G401 (cell line): ENCODE results near the gene RALGAPA1. TPM values are rescaled to one million over a fixed set of nuclear protein-coding genes. Genes with fewer than 3 reads are reported as not detected.
"Not testable (repeated sequence)": the region's sequence is repeated elsewhere in the genome, so short reads cannot be mapped to it uniquely, and the experiment has no call there.

Source experiments
- DNase-seq: peaks from one replicate; pipeline ENCODE4 v3.0.0-alpha.2; 2015; ENCODE audit warnings: low spot score
- in situ Hi-C: cut with HindIII; loops from 2 replicates; pipeline ENCODE4 v1.10.0; 2016; ENCODE audit warnings: low sequenced_read_pairs, mixed read lengths
- total RNA-seq: library from RNA; depleted of rRNA; stranded (reverse); fragments of >200 nt; shearing (Covaris generic); gene quantifications from 2 replicates; pipeline ENCODE4 v1.2.3, GENCODE V29; 2014

Gene RALGAPA1
- total RNA-seq, 1 experiment from 2014 or later = 17.6 TPM

- DNase-seq, in situ Hi-C loops: not testable (repeated sequence)
Measured at GRCh38 chr14:35824446-35825165, 15.5 kb upstream of the RALGAPA1 start.

- no peak for DNase-seq
- in situ Hi-C loops = no loop called here
Measured at GRCh38 chr14:35822501-35822900, 13.4 kb upstream of the RALGAPA1 start.

GRCh38 chr14:35821564-35822411 lies 12.7 kb upstream of the RALGAPA1 start:
- DNase-seq = peak; percentile 32
- in situ Hi-C loops = no loop called here

- no peak for DNase-seq
- in situ Hi-C loops = no loop called here
Measured at GRCh38 chr14:35819591-35820540, 10.8 kb upstream of the RALGAPA1 start.

- in situ Hi-C loops = no loop called here
- peak; percentile 44 for DNase-seq
Measured at GRCh38 chr14:35818346-35819115, 9.4 kb upstream of the RALGAPA1 start.

- in situ Hi-C loops = no loop called here
- DNase-seq = peak; percentile 43
Measured at GRCh38 chr14:35814371-35815005, 5.4 kb upstream of the RALGAPA1 start.

GRCh38 chr14:35810963-35811362 lies 1.9 kb upstream of the RALGAPA1 start:
- in situ Hi-C loops = no loop called here
- DNase-seq = no peak

- in situ Hi-C loops = no loop called here
Measured at GRCh38 chr14:35809597-35809996, 502 bp upstream of the RALGAPA1 start.

GRCh38 chr14:35808076-35808637 lies 938 bp downstream of the RALGAPA1 start:
- peak; percentile 39 for DNase-seq
- in situ Hi-C loops = no loop called here

More at GRCh38 chr14:35809597-35809996, 502 bp upstream of the RALGAPA1 start:
- DNase-seq = no peak

GRCh38 chr14:35807131-35807961 lies 1.7 kb downstream of the RALGAPA1 start:
- in situ Hi-C loops = no loop called here

GRCh38 chr14:35806006-35806907 lies 2.8 kb downstream of the RALGAPA1 start:
- DNase-seq = no peak
- in situ Hi-C loops = no loop called here

More at GRCh38 chr14:35807131-35807961, 1.7 kb downstream of the RALGAPA1 start:
- DNase-seq = no peak

- in situ Hi-C loops = no loop called here
- no peak for DNase-seq
Measured at GRCh38 chr14:35797796-35798195, 11.3 kb downstream of the RALGAPA1 start.

GRCh38 chr14:35789651-35790050 lies 19.4 kb downstream of the RALGAPA1 start:
- in situ Hi-C loops = no loop called here

GRCh38 chr14:35786856-35787255 lies 22.2 kb downstream of the RALGAPA1 start:
- in situ Hi-C loops = no loop called here
- DNase-seq = no peak

More at GRCh38 chr14:35789651-35790050, 19.4 kb downstream of the RALGAPA1 start:
- DNase-seq = no peak

- DNase-seq = no peak
- in situ Hi-C loops = no loop called here
Measured at GRCh38 chr14:35783699-35784098, 25.4 kb downstream of the RALGAPA1 start.

GRCh38 chr14:35779368-35779767 lies 29.7 kb downstream of the RALGAPA1 start:
- DNase-seq = no peak
- in situ Hi-C loops = no loop called here
